ENCODE measurements around the gene EPC2. TPM values are rescaled to one million over a fixed set of nuclear protein-coding genes. Genes with fewer than 3 reads are reported as not detected.

EPC2 gene
- total RNA-seq, 1 donor from 2014 or later = 40.1 TPM

GRCh38 chr2:148813603-148814065, 169.1 kb downstream of the EPC2 start:
- ATAC-seq (peak; percentile 34), DNase-seq (no peak)
- Histone ChIP-seq H3K27me3 (no peaks in the 10 kb centered on the region), H3K36me3 (no peaks in the 10 kb centered on the region), H3K4me1 (no peaks in the 10 kb centered on the region), H3K9me3 (no peaks in the 10 kb centered on the region), H3K4me3 (no peak overlapping the region), H3K27ac (no peak overlapping the region)
- peak; percentile 9 for TF ChIP-seq CTCF (IDR thresholded peaks at IDR 0.05)
- intact Hi-C loops (cut with DNase I) = no loop called here

GRCh38 chr2:148814143-148814859, 169.8 kb downstream of the EPC2 start:
- intact Hi-C loops (cut with DNase I) = no loop called here
- H3K4me3 ChIP-seq = no peak overlapping the region
- ATAC-seq = peak; percentile 29

GRCh38 chr2:148814860-148815419, 170.4 kb downstream of the EPC2 start:
- no peak for TF ChIP-seq CTCF (IDR thresholded peaks at IDR 0.05)
- Histone ChIP-seq H3K4me1 (no peaks in the 10 kb centered on the region), H3K36me3 (no peaks in the 10 kb centered on the region), H3K27me3 (no peaks in the 10 kb centered on the region), H3K4me3 (no peak overlapping the region), H3K9me3 (no peaks in the 10 kb centered on the region), H3K27ac (no peak overlapping the region)
- intact Hi-C loops (cut with DNase I) = no loop called here
- DNase-seq = no peak
- no peak for ATAC-seq

More at GRCh38 chr2:148814143-148814859, 169.8 kb downstream of the EPC2 start:
- no peak for TF ChIP-seq CTCF (IDR thresholded peaks at IDR 0.05)
- H3K4me1 ChIP-seq = no peaks in the 10 kb centered on the region
- H3K9me3 ChIP-seq = no peaks in the 10 kb centered on the region
- H3K36me3 ChIP-seq = no peaks in the 10 kb centered on the region
- DNase-seq = no peak
- no peaks in the 10 kb centered on the region for H3K27me3 ChIP-seq
- no peak overlapping the region for H3K27ac ChIP-seq

GRCh38 chr2:148816176-148816575, 171.6 kb downstream of the EPC2 start:
- ATAC-seq = no peak
- intact Hi-C loops (cut with DNase I) = no loop called here
- no peak for DNase-seq
- no peaks in the 10 kb centered on the region for H3K4me1 ChIP-seq
- H3K36me3 ChIP-seq = no peaks in the 10 kb centered on the region
- no peak overlapping the region for H3K4me3 ChIP-seq
- H3K9me3 ChIP-seq = no peaks in the 10 kb centered on the region
- H3K27ac ChIP-seq = no peak overlapping the region
- no peaks in the 10 kb centered on the region for H3K27me3 ChIP-seq
- no peak for TF ChIP-seq CTCF (IDR thresholded peaks at IDR 0.05)

GRCh38 chr2:148817210-148817708, 172.7 kb downstream of the EPC2 start:
- Histone ChIP-seq H3K27ac (no peak overlapping the region), H3K4me1 (no peaks in the 10 kb centered on the region), H3K4me3 (no peak overlapping the region), H3K27me3 (no peaks in the 10 kb centered on the region), H3K36me3 (no peaks in the 10 kb centered on the region), H3K9me3 (no peaks in the 10 kb centered on the region)
- no peak for TF ChIP-seq CTCF (IDR thresholded peaks at IDR 0.05)
- intact Hi-C loops (cut with DNase I) = no loop called here
- no peak for DNase-seq
- ATAC-seq = no peak
